HG02588 (cell line): ENCODE results near the gene MAPK8IP2.
"Not testable (repeated sequence)": the region's sequence is repeated elsewhere in the genome, so short reads cannot be mapped to it uniquely, and the experiment has no call there.

Source experiments
- ATAC-seq: cut with Tn5 transposase; IDR thresholded peaks from one replicate; pipeline ENCODE4 v1.9.1; 2021; ENCODE audit warnings: mild to moderate bottlenecking, moderate library complexity; ENCODE audit not compliant: unreplicated experiment

The MAPK8IP2 gene

DNA sequence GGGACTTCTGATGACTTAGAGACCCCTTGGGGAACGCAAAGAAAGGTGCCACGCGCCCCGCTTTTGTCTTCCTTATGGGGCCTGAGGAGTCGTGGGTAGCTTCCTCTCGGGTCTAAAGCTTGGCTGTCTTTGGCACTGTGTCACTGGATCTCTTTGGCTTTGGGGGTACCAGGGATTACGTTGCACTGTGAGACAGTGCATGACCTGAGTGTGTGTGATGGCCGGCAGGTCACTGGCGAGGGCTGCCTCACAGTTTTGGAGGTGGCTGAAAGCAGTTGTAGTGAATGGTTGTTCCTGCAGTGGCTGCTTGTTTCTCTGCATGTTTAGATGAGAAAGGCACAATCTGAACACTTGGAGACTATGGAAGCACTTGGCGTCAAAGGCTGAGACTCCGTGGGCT lies 33.2 kb downstream of the MAPK8IP2 start:
- ATAC-seq = no peak

GRCh38 chr22:50635591-50635990 lies 35.0 kb downstream of the MAPK8IP2 start:
- ATAC-seq = no peak

DNA sequence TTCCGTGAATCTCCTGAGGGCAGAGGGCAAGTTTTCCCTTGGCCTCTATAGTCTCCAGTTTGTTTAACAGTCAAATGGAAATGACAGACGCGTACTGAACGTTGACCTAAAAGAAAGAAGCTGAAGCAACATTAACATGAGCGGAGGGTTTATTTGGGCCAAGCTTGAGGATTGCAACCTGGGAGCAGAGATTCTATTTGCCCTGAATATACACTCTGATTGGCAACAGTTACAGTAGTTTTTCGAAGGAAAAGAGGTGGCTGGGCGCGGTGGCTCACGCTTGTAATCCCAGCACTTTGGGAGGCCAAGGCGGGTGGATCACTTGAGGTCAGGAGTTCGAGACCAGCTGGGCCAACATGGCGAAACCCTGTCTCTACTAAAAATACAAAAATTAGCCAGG lies 39.7 kb downstream of the MAPK8IP2 start:
- ATAC-seq = not testable (repeated sequence)

- ATAC-seq = no peak
Measured at GRCh38 chr22:50640857-50641647, 40.5 kb downstream of the MAPK8IP2 start.

DNA sequence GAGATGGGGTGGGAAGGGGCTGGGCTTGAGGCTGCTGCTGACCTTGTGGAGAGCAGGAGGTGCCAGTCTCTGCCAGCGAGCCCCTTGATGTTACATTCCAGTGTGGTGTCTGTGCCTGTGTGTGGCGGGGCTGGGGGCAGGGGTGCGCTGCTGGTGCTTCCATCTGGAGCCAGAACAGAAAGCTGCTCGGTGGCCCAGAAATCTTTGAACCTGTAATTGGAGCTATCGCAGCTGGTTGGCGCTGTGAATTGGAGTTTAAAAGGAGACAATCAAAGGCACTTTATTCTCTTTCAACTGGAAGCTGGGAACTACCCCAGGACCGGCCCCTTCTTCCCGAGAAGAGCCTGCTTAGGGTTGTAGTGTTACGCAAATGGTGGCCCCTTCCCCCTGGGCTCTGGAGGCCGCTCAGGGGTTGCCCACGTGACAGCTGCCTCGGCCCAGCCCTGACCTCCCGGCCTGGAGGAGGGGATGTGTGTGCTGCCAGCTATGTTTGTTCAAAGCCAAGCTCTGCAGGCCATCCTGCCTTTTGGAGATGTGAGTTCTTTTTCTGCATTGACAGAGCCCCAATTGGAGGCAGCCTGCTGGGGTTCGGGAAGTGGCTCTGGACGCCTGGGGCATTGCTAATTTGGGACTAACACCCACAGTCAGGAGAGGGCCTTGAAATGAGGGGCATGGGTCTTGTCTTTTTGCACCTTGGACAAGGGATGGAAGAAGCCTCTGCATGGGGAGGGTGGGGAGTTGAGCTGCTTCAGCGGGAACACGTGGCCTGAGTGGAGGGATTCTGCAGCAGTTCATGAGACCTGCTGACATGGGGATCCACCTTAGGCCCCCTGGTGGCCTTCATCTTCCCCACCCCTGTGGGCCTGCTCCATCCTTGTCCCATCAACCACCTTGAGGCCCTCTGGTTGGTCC lies 41.4 kb downstream of the MAPK8IP2 start:
- ATAC-seq = no peak

GRCh38 chr22:50643021-50643820 lies 42.6 kb downstream of the MAPK8IP2 start:
- ATAC-seq = not testable (repeated sequence)

DNA sequence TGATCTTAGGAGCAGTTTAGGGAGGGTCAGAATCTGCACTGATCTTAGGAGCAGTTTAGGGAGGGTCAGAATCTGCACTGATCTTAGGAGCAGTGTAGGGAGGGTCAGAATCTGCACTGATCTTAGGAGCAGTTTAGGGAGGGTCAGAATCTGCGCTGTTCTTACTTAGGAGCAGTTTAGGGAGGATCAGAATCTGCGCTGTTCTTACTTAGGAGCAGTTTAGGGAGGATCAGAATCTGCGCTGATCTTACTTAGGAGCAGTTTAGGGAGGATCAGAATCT lies 43.2 kb downstream of the MAPK8IP2 start:
- not testable (repeated sequence) for ATAC-seq

DNA sequence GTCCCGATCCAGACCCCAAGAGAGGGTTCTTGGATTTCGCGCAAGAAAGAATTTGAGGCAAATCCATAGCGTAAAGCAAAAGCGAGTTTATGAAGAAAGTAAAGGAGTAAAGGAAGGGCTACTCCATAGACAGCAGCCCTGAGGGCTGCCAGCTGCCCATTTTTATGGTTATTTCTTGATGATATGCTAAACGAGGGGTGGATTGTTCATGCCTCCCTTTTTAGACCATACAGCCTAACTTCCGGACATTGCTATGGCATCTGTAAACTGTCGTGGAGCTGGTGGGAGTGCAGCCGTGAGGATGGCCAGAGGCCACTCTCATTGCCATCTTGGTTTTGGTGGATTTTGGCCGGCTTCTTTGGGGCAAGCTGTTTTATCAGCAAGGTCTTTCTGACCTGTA lies 52.7 kb downstream of the MAPK8IP2 start:
- ATAC-seq = no peak

DNA sequence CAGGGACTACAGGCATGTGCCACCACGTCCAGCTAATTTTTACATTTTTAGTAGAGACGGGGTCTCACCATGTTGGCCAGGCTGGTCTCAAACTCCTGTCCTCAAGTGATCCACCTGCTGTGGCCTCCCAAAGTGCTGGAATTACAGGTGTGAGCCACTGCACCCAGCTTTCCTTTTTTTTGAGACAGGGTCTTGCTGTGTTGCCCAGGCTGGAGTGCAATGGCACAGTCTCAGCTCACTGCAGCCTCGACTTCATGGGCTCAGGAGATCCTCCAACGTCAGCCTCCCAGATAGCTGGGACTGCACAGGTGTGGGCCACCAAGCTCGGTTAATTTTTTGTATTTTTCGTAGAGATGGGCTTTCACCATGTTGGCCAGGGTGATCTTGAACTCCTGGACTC lies 54.1 kb downstream of the MAPK8IP2 start:
- ATAC-seq = not testable (repeated sequence)

- ATAC-seq = no peak
Measured at GRCh38 chr22:50656122-50657070, 55.8 kb downstream of the MAPK8IP2 start.

GRCh38 chr22:50657925-50658324 lies 57.3 kb downstream of the MAPK8IP2 start:
- ATAC-seq = no peak

GRCh38 chr22:50659711-50660110 lies 59.1 kb downstream of the MAPK8IP2 start:
- ATAC-seq = not testable (repeated sequence)

DNA sequence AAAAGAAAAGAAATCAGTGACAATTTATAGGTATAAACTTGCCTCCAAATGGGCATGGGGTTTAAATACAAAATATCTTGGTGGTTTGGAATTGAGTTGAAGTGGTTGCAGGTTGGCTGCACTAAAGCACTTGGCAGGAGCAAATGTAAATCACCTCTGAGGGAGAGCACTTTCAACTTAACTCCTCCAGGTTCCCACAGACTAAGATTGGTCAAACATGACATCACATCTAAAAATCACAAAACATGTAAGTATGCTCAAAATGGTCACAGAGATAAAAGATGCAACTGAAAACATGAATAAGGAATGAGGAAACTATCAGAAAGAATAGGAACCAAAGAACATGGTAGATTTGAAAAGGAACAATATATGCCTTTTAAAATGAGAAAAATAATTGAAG lies 59.7 kb downstream of the MAPK8IP2 start:
- ATAC-seq = no peak
